DND-41 (cell line): ENCODE measurements around the gene NFKBIE.

Experiments
- ATAC-seq: fragments of 200-7000 bp; cut with Tn5 transposase; 3 replicates; pipeline ENCODE4 v1.9.1; 2021; ENCODE audit warnings: low read depth; ENCODE audit not compliant: insufficient read depth
- DNase-seq: peaks from one replicate; pipeline ENCODE4 v3.0.0-alpha.2; 2020
- H2AFZ ChIP-seq: 2 replicates; pipeline ENCODE4 v1.6.0; 2012; ENCODE audit warnings: low read depth, low read length
- H3K27ac ChIP-seq: 2 replicates; pipeline ENCODE4 v1.5.1; 2012; ENCODE audit warnings: low read length, inconsistent platforms
- H3K27me3 ChIP-seq: fragments of 200-600 bp; sonication (generic); 2 replicates; pipeline ENCODE4 v1.6.0; 2012; ENCODE audit warnings: low read length, mild to moderate bottlenecking, inconsistent platforms; ENCODE audit not compliant: insufficient read depth, poor library complexity
- H3K36me3 ChIP-seq: 2 replicates; pipeline ENCODE4 v1.5.1; 2012; ENCODE audit warnings: low read length, inconsistent platforms; ENCODE audit not compliant: insufficient read depth
- H3K4me1 ChIP-seq: 2 replicates; pipeline ENCODE4 v1.5.1; 2012; ENCODE audit warnings: mild to moderate bottlenecking, low read length; ENCODE audit not compliant: insufficient read depth
- H3K4me2 ChIP-seq: 2 replicates; pipeline ENCODE4 v1.6.0; 2012; ENCODE audit warnings: mild to moderate bottlenecking, moderate library complexity, low read length, inconsistent platforms; ENCODE audit not compliant: insufficient read depth
- H3K4me3 ChIP-seq, 2 experiments: fragments of 200-600 bp in 1 of 2; shearing (Covaris generic) in 1 of 2; 2 replicates each; pipeline ENCODE4 v1.5.1; 2012 to 2016; ENCODE audit warnings: inconsistent platforms in 2 of 2, low read length in 2 of 2, mild to moderate bottlenecking in 2 of 2, low read depth in 1 of 2, moderate library complexity in 1 of 2
- H3K79me2 ChIP-seq: 2 replicates; pipeline ENCODE4 v1.6.0; 2012; ENCODE audit warnings: low read length, inconsistent platforms; ENCODE audit not compliant: insufficient read depth
- H3K9ac ChIP-seq: 2 replicates; pipeline ENCODE4 v1.6.0; 2012; ENCODE audit warnings: low read depth, mild to moderate bottlenecking, inconsistent platforms, low read length, moderate library complexity
- H3K9me3 ChIP-seq: 2 replicates; pipeline ENCODE4 v1.5.1; 2012; ENCODE audit warnings: low read length, moderate library complexity, mild to moderate bottlenecking, inconsistent platforms; ENCODE audit not compliant: insufficient read depth, severe bottlenecking
- H4K20me1 ChIP-seq: 2 replicates; pipeline ENCODE4 v1.6.0; 2012; ENCODE audit warnings: low read length; ENCODE audit not compliant: insufficient read depth
- CTCF ChIP-seq: IDR thresholded peaks from 2 replicates; pipeline ENCODE4 v1.5.1; 2012; ENCODE audit warnings: borderline replicate concordance, low read length, moderate library complexity, mild to moderate bottlenecking; ENCODE audit not compliant: poor library complexity, severe bottlenecking; ENCODE audit errors: extremely low read depth
- EZH2 ChIP-seq: IDR thresholded peaks from 3 replicates; pipeline ENCODE4 v1.6.1; 2012; ENCODE audit warnings: borderline replicate concordance, low read depth, mild to moderate bottlenecking, moderate library complexity, low read length, inconsistent platforms; ENCODE audit not compliant: severe bottlenecking

NFKBIE gene

GRCh38 chr6:44219053-44219814 lies 46.1 kb downstream of the NFKBIE start:
- Histone ChIP-seq H2AFZ (no peak overlapping the region; the same call in 1 of the 2 replicates), H3K27ac (no peak overlapping the region), H3K4me1 (peaks cover 21% of the 10 kb centered on the region), H3K27me3 (peaks cover 29% of the 10 kb centered on the region), H3K79me2 (peaks cover 6% of the 10 kb centered on the region), H3K9ac (0 out of 2 replicates have a peak overlapping the region, but pooled peaks have one; percentile 12), H4K20me1 (no peaks in the 10 kb centered on the region), H3K4me2 (peak overlapping the region; percentile 44), H3K36me3 (no peaks in the 10 kb centered on the region), H3K4me3 (no peak overlapping the region), H3K9me3 (no peaks in the 10 kb centered on the region)
- ATAC-seq (peak; percentile 10; the same call in 1 of the 3 replicates), DNase-seq (peak; percentile 66)
- peak; percentile 32 for TF ChIP-seq EZH2
- no peak for TF ChIP-seq CTCF

GRCh38 chr6:44217332-44218143 lies 47.8 kb downstream of the NFKBIE start:
- peaks cover 7% of the 10 kb centered on the region for H3K4me1 ChIP-seq

GRCh38 chr6:44216677-44217331 lies 48.5 kb downstream of the NFKBIE start, which contains the start of gene MYMX:
Gene MYMX, plus strand, starts transcription at chr6:44216926. Its CDS starts 546 bp downstream, at chr6:44217472.
- Histone ChIP-seq H3K4me1 (peaks cover 6% of the 10 kb centered on the region), H2AFZ (no peak within 1 kb of the TSS), H3K27me3 (peaks cover 29% of the 10 kb centered on the region), H3K9ac (no peak within 1 kb of the TSS), H3K9me3 (no peaks in the 10 kb centered on the region), H3K79me2 (no peaks in the 10 kb centered on the region), H3K36me3 (no peaks in the 10 kb centered on the region), H3K4me2 (no peak within 1 kb of the TSS), H3K27ac (no peak within 1 kb of the TSS), H3K4me3 (no peak within 1 kb of the TSS), H4K20me1 (no peaks in the 10 kb centered on the region)
- no peak for ATAC-seq
- no peak for DNase-seq
- TF ChIP-seq EZH2 = no peak

More at GRCh38 chr6:44217332-44218143, 47.8 kb downstream of the NFKBIE start:
- no peak overlapping the region for H3K27ac ChIP-seq
- no peak for DNase-seq
- no peaks in the 10 kb centered on the region for H3K9me3 ChIP-seq
- no peak overlapping the region for H3K4me3 ChIP-seq
- H3K27me3 ChIP-seq = peaks cover 29% of the 10 kb centered on the region
- H3K79me2 ChIP-seq = no peaks in the 10 kb centered on the region
- no peaks in the 10 kb centered on the region for H3K36me3 ChIP-seq
- no peak for ATAC-seq
- H3K4me2 ChIP-seq = no peak overlapping the region
- H2AFZ ChIP-seq = no peak overlapping the region
- no peaks in the 10 kb centered on the region for H4K20me1 ChIP-seq
- no peak overlapping the region for H3K9ac ChIP-seq
- TF ChIP-seq CTCF (no peak), EZH2 (no peak)
